GM21367 (cell line): Measurements from ENCODE around the gene PIAS4.
"Not testable (repeated sequence)": the region's sequence is repeated elsewhere in the genome, so short reads cannot be mapped to it uniquely, and the experiment has no call there.

ENCODE experiments used
- ATAC-seq: cut with Tn5 transposase; IDR thresholded peaks from one replicate; pipeline ENCODE4 v1.9.1; 2021; ENCODE audit not compliant: unreplicated experiment

The PIAS4 gene

GRCh38 chr19:3998667-3999412 is 8.7 kb upstream of the PIAS4 start:
- not testable (repeated sequence) for ATAC-seq

GRCh38 chr19:4000798-4001197 is 6.7 kb upstream of the PIAS4 start:
- not testable (repeated sequence) for ATAC-seq

GRCh38 chr19:4005436-4005835 is 2.1 kb upstream of the PIAS4 start:
- not testable (repeated sequence) for ATAC-seq

- ATAC-seq, result no peak
Observed at GRCh38 chr19:4007836-4008539, 452 bp downstream of the PIAS4 start.

- ATAC-seq, result no peak
Observed at GRCh38 chr19:4009990-4010807, 2.7 kb downstream of the PIAS4 start.

- no peak for ATAC-seq
Observed at GRCh38 chr19:4010808-4011110, 3.2 kb downstream of the PIAS4 start.

GRCh38 chr19:4011430-4011829 is 3.9 kb downstream of the PIAS4 start:
- not testable (repeated sequence) for ATAC-seq

GRCh38 chr19:4012092-4012974 is 4.8 kb downstream of the PIAS4 start:
- no peak for ATAC-seq

- ATAC-seq, result no peak
Observed at GRCh38 chr19:4012975-4013634, 5.6 kb downstream of the PIAS4 start.

GRCh38 chr19:4013886-4014540 is 6.5 kb downstream of the PIAS4 start:
- no peak for ATAC-seq

- ATAC-seq, result no peak
Observed at GRCh38 chr19:4014541-4015491, 7.3 kb downstream of the PIAS4 start.

GRCh38 chr19:4015705-4016402 is 8.3 kb downstream of the PIAS4 start:
- no peak for ATAC-seq

- ATAC-seq, result no peak
Observed at GRCh38 chr19:4016486-4016885, 8.9 kb downstream of the PIAS4 start.

- ATAC-seq, result no peak
Observed at GRCh38 chr19:4016903-4017638, 9.5 kb downstream of the PIAS4 start.

GRCh38 chr19:4018140-4018613 is 10.6 kb downstream of the PIAS4 start:
- ATAC-seq, result no peak

- no peak for ATAC-seq
Observed at GRCh38 chr19:4018775-4019504, 11.4 kb downstream of the PIAS4 start.

GRCh38 chr19:4019578-4019977 is 12.0 kb downstream of the PIAS4 start:
- no peak for ATAC-seq
